NCI-H748 treated with DMSO at 0.1 percent for 48 hours (cell line): ENCODE results near the gene SGCD.

Experiments used
- DNase-seq: peaks from one replicate; lab custom pipeline; 2025; lab: John Stamatoyannopoulos, UW

The SGCD gene

GRCh38 chr5:156361436-156362109, 34.6 kb downstream of the SGCD start:
- no peak for DNase-seq

GRCh38 chr5:156363861-156364260, 36.9 kb downstream of the SGCD start:
- DNase-seq: no peak

- DNase-seq: no peak
Observed at GRCh38 chr5:156366521-156366920, 39.6 kb downstream of the SGCD start.

- DNase-seq: no peak
Observed at GRCh38 chr5:156367597-156367996, 40.6 kb downstream of the SGCD start.

GRCh38 chr5:156375895-156376495, 49.0 kb downstream of the SGCD start:
- no peak for DNase-seq

- no peak for DNase-seq
Observed at GRCh38 chr5:156376751-156377150, 49.8 kb downstream of the SGCD start.

- no peak for DNase-seq
Observed at GRCh38 chr5:156378159-156378558, 51.2 kb downstream of the SGCD start.

- DNase-seq: no peak
Observed at GRCh38 chr5:156379206-156379605, 52.2 kb downstream of the SGCD start.

GRCh38 chr5:156380848-156381247, 53.9 kb downstream of the SGCD start:
- DNase-seq: no peak

GRCh38 chr5:156383510-156384265, 56.7 kb downstream of the SGCD start:
- DNase-seq: no peak

GRCh38 chr5:156385416-156385815, 58.5 kb downstream of the SGCD start:
- no peak for DNase-seq

GRCh38 chr5:156386976-156387375, 60.0 kb downstream of the SGCD start:
- no peak for DNase-seq

- DNase-seq: no peak
Observed at GRCh38 chr5:156387391-156387790, 60.4 kb downstream of the SGCD start.

- no peak for DNase-seq
Observed at GRCh38 chr5:156388233-156388632, 61.3 kb downstream of the SGCD start.

GRCh38 chr5:156391139-156391538, 64.2 kb downstream of the SGCD start:
- DNase-seq: no peak

- DNase-seq: no peak
Observed at GRCh38 chr5:156393980-156394379, 67.0 kb downstream of the SGCD start.

- peak; percentile 67 for DNase-seq
Observed at GRCh38 chr5:156394642-156395305, 67.8 kb downstream of the SGCD start.

GRCh38 chr5:156395306-156395675, 68.3 kb downstream of the SGCD start:
- no peak for DNase-seq

GRCh38 chr5:156396063-156396829, 69.3 kb downstream of the SGCD start:
- no peak for DNase-seq

- no peak for DNase-seq
Observed at GRCh38 chr5:156396830-156397081, 69.8 kb downstream of the SGCD start.

- DNase-seq: no peak
Observed at GRCh38 chr5:156399323-156399722, 72.4 kb downstream of the SGCD start.

GRCh38 chr5:156400231-156400986, 73.4 kb downstream of the SGCD start:
- DNase-seq: no peak
